Activated CD8-positive, alpha-beta memory T cell treated with anti-CD3 and anti-CD28 coated beads for 1 hour (primary cell): Measurements from ENCODE around the gene ZBTB42.

Experiments
- DNase-seq, 2 donors: peaks; one replicate each; pipeline ENCODE4 v3.0.0-alpha.2; 2020; ENCODE audit warnings: low read depth in 1 of 2; ENCODE audit errors: extremely low read depth in 1 of 2

The ZBTB42 gene

GRCh38 chr14:104782086-104782807 lies 18.7 kb upstream of the ZBTB42 start:
- DNase-seq: no peak

GRCh38 chr14:104782808-104783139 lies 18.1 kb upstream of the ZBTB42 start:
- no peak for DNase-seq

- DNase-seq: no peak
Observed at GRCh38 chr14:104783484-104784217, 17.2 kb upstream of the ZBTB42 start.

- no peak for DNase-seq
Observed at GRCh38 chr14:104784218-104784568, 16.7 kb upstream of the ZBTB42 start.

GRCh38 chr14:104784846-104785707 lies 15.8 kb upstream of the ZBTB42 start:
- no peak for DNase-seq

GRCh38 chr14:104785708-104786080 lies 15.2 kb upstream of the ZBTB42 start:
- no peak for DNase-seq

- no peak for DNase-seq
Observed at GRCh38 chr14:104786091-104786586, 14.8 kb upstream of the ZBTB42 start.

- no peak for DNase-seq
Observed at GRCh38 chr14:104786726-104787675, 13.9 kb upstream of the ZBTB42 start.

GRCh38 chr14:104787736-104788135 lies 13.2 kb upstream of the ZBTB42 start:
- no peak for DNase-seq

- DNase-seq: no peak
Observed at GRCh38 chr14:104788161-104788818, 12.6 kb upstream of the ZBTB42 start.

- DNase-seq: no peak
Observed at GRCh38 chr14:104788873-104789663, 11.8 kb upstream of the ZBTB42 start.

- no peak for DNase-seq
Observed at GRCh38 chr14:104789752-104790743, 10.9 kb upstream of the ZBTB42 start.

GRCh38 chr14:104791425-104791824 lies 9.5 kb upstream of the ZBTB42 start:
- no peak for DNase-seq

GRCh38 chr14:104792101-104792884 lies 8.6 kb upstream of the ZBTB42 start:
- DNase-seq: no peak

- DNase-seq: no peak
Observed at GRCh38 chr14:104792945-104793702, 7.8 kb upstream of the ZBTB42 start.

- DNase-seq: no peak
Observed at GRCh38 chr14:104793703-104793959, 7.3 kb upstream of the ZBTB42 start.

GRCh38 chr14:104794099-104794498 lies 6.8 kb upstream of the ZBTB42 start:
- DNase-seq: no peak
